ENCODE measurements around the gene ZNF423.

GRCh38 chr16:49529411-49530045 lies 326.4 kb downstream of the ZNF423 start:
- TF ChIP-seq EZH2 (IDR thresholded peaks at IDR 0.05; ENCODE audit: insufficient read depth, low read length) (no peak), CTCF (IDR thresholded peaks at IDR 0.05; ENCODE audit: insufficient read depth, low read depth, low read length) (no peak)

Data from astrocyte (in vitro differentiated cells and primary cell).